Chondrocyte (in vitro differentiated cells): ENCODE measurements around the gene MRLN. TPM values are rescaled to one million over a fixed set of nuclear protein-coding genes. Genes with fewer than 3 reads are reported as not detected.
"Not testable (repeated sequence)": the region's sequence is repeated elsewhere in the genome, so short reads cannot be mapped to it uniquely, and the experiment has no call there.

ENCODE experiments used
- DNase-seq: peaks from one replicate; pipeline ENCODE4 v3.0.0; 2021; ENCODE audit warnings: mixed read lengths, low spot score
- H3K27ac Mint-ChIP-seq: one replicate; pipeline ENCODE4 v1.8.0; 2021; ENCODE audit warnings: mild to moderate bottlenecking, moderate library complexity, mixed read lengths; ENCODE audit not compliant: unreplicated experiment
- H3K27me3 Mint-ChIP-seq: 2 replicates; pipeline ENCODE4 v1.8.0; 2021; ENCODE audit warnings: low read depth, mixed read lengths
- H3K36me3 Mint-ChIP-seq: 2 replicates; pipeline ENCODE4 v1.8.0; 2021; ENCODE audit warnings: low read depth, mixed read lengths
- H3K4me1 Mint-ChIP-seq: 2 replicates; pipeline ENCODE4 v1.8.0; 2021; ENCODE audit warnings: low read depth, mild to moderate bottlenecking, mixed read lengths
- H3K4me3 Mint-ChIP-seq: one replicate; pipeline ENCODE4 v1.8.0; 2021; ENCODE audit warnings: mild to moderate bottlenecking, moderate library complexity, mixed read lengths; ENCODE audit not compliant: unreplicated experiment
- H3K9me3 Mint-ChIP-seq: 2 replicates; pipeline ENCODE4 v1.8.0; 2021; ENCODE audit warnings: low read depth, mixed read lengths
- total RNA-seq: library from RNA; stranded (reverse); gene quantifications from 3 replicates; pipeline ENCODE4 v1.2.1, GENCODE V29; 2021
- TF ChIP-seq, protein P1 (sequence below): fragments of 200-600 bp; sonication (generic); IDR thresholded peaks from 2 replicates; pipeline ENCODE4 v1.5.0; 2021; ENCODE audit warnings: antibody characterized with exemption, mild to moderate bottlenecking, moderate library complexity

The MRLN gene
- total RNA-seq, 1 donor from 2014 or later = not detected

DNA sequence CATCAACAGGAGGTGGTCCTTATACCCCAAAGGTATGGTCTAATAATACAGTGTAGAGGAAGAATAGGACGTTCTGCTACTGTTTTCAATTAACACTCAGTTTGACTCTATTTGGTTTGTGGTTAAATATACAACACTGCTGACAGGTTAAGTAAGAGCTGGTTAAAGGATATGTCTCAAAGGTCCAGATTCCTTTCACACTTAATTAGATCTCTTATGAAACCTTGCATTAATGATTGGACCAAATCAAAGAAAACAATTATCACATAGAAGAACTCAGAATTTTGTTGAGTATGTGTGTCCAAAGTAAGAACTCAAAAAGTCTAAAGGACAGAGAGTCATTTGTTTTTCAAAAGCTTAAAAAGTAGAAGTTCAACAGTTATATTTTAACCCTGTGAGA, 18.0 kb downstream of the MRLN start:
- DNase-seq = no peak
- no peaks in the 10 kb centered on the region for H3K9me3 Mint-ChIP-seq
- no peak overlapping the region for H3K4me3 Mint-ChIP-seq
- H3K36me3 Mint-ChIP-seq = no peaks in the 10 kb centered on the region
- no peak overlapping the region for H3K27ac Mint-ChIP-seq
- peaks cover 17% of the 10 kb centered on the region for H3K27me3 Mint-ChIP-seq
- no peaks in the 10 kb centered on the region for H3K4me1 Mint-ChIP-seq
- TF ChIP-seq, protein P1, sequence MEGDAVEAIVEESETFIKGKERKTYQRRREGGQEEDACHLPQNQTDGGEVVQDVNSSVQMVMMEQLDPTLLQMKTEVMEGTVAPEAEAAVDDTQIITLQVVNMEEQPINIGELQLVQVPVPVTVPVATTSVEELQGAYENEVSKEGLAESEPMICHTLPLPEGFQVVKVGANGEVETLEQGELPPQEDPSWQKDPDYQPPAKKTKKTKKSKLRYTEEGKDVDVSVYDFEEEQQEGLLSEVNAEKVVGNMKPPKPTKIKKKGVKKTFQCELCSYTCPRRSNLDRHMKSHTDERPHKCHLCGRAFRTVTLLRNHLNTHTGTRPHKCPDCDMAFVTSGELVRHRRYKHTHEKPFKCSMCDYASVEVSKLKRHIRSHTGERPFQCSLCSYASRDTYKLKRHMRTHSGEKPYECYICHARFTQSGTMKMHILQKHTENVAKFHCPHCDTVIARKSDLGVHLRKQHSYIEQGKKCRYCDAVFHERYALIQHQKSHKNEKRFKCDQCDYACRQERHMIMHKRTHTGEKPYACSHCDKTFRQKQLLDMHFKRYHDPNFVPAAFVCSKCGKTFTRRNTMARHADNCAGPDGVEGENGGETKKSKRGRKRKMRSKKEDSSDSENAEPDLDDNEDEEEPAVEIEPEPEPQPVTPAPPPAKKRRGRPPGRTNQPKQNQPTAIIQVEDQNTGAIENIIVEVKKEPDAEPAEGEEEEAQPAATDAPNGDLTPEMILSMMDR = no peak

DNA sequence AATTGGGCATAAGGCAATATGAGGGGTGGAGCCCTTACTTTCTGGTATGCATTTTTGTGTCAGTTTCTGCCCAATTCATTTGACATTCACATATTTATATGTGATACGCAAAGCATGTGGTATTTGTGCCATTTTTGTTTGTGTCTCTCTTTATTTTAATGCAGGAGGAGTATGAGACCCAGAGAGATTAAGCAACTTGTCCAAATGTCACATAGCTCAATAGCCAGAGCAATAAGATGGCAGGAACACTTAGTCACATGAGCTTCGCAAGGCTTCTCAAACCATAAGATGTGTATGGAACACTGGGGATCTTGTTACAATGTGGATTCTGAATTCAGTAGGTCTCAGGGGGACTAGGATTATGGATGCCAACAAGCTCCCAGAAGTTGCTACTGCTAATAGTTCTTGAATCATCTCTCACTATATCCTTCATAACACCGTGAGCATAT, 19.2 kb downstream of the MRLN start:
- Mint-ChIP-seq H3K4me3 (no peak overlapping the region), H3K27ac (no peak overlapping the region), H3K36me3 (no peaks in the 10 kb centered on the region), H3K9me3 (no peaks in the 10 kb centered on the region), H3K27me3 (peaks cover 17% of the 10 kb centered on the region), H3K4me1 (no peaks in the 10 kb centered on the region)
- TF ChIP-seq, protein P1 = no peak
- DNase-seq = no peak

- not testable (repeated sequence) for H3K27ac Mint-ChIP-seq, H3K36me3 Mint-ChIP-seq
Measured at GRCh38 chr10:59733321-59734013, 19.8 kb downstream of the MRLN start.

DNA sequence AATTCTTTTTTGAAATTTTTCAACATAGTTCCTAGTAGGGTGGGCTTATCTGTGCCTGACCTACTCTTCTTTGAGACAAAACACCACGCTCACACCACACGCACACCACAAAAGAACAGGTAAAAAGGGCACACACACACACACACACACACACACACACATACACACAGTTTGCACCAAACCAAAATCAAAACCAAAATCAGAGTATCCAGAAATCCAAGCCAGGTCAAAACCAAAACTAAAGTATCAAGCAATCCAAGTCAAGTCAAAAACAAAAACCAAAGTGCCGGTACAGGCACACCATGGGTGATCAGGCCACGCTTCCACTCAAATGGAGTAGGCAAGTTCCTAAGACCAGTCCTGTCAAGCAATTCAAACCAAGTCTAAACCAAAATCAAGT, 20.4 kb downstream of the MRLN start:
- not testable (repeated sequence) for H3K4me1 Mint-ChIP-seq, H3K9me3 Mint-ChIP-seq, H3K36me3 Mint-ChIP-seq, H3K4me3 Mint-ChIP-seq, DNase-seq, H3K27ac Mint-ChIP-seq
- H3K27me3 Mint-ChIP-seq = peaks cover 11% of the 10 kb centered on the region

More at GRCh38 chr10:59733321-59734013, 19.8 kb downstream of the MRLN start:
- not testable (repeated sequence) for DNase-seq, H3K4me3 Mint-ChIP-seq, H3K9me3 Mint-ChIP-seq, H3K4me1 Mint-ChIP-seq
- H3K27me3 Mint-ChIP-seq = peaks cover 15% of the 10 kb centered on the region

DNA sequence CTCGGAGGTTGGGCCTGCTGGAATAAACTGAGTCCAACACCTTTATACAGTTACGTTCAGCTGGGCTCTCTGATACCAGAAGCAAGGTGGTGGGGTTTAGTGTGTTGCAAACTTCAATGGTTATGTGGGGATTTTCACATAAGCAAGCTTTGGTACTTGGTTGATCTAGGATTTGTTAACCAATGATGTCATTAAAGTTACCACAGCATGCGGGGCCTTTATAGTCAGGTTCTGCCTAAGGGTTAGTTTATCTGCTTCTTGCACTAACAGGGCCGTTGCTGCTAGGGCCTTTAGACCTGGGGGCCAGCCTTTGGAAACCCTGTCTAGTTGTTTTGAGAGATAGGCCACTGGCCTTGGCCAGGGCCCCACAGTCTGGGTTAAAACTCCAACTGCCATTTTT, 24.1 kb downstream of the MRLN start:
- H3K9me3 Mint-ChIP-seq, H3K36me3 Mint-ChIP-seq, H3K27ac Mint-ChIP-seq: not testable (repeated sequence)

DNA sequence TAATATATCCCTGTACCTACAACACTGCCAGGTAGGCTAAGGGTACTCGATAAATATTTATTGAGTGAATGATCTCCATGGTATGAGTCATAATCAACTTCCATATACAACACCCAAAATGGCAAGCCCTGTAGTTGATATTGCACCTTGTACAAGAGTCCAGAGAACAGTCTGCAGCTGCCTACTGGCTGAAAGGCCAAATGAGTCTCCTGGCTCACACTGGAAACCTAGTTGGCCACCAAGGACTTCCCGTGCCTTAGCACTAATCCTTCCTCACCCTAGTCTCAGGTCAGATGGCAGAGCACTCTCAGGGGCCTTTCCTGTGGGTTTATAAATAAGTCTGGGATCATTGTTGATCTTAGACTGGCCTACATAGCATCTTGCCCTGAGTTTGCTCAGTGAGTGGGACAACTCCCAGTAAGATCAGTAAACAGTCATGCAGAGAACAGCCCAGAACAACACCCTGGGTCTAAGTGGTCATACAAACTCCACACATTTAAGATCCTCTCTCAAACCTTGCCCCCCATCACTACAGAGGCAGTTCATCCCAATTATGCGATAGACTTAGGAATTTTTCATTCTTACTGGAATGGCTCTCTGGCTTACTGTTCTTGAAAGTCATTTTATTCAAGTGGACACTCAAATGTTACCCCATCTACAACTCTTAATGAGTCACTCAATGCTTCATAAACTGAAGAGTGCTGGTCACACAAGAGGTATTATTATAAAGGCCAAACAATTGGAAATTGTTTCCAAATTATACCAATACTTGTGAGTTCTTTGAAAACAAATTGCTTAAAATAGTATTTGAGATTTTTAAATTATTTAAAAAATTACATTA, 28.9 kb downstream of the MRLN start:
- H3K36me3 Mint-ChIP-seq = peaks cover 1% of the 10 kb centered on the region

More for the DNA sequence above, 24.1 kb downstream of the MRLN start:
- H3K4me1 Mint-ChIP-seq, H3K4me3 Mint-ChIP-seq, DNase-seq, H3K27me3 Mint-ChIP-seq: not testable (repeated sequence)

More for the DNA sequence above, 28.9 kb downstream of the MRLN start:
- no peak overlapping the region for H3K27ac Mint-ChIP-seq
- no peaks in the 10 kb centered on the region for H3K4me1 Mint-ChIP-seq
- H3K4me3 Mint-ChIP-seq = no peak overlapping the region
- TF ChIP-seq, protein P1 = no peak
- peaks cover 8% of the 10 kb centered on the region for H3K9me3 Mint-ChIP-seq
- no peak for DNase-seq
- peaks cover 4% of the 10 kb centered on the region for H3K27me3 Mint-ChIP-seq
